Brain microvascular endothelial cell (primary cell): ENCODE measurements around the gene DUSP22.

Experiments used
- DNase-seq: peaks from one replicate; pipeline ENCODE4 v3.0.0-alpha.2; 2020
- H3K27ac ChIP-seq: fragments of 250-450 bp; sonication (Bioruptor Pico); 2 replicates; pipeline ENCODE4 v1.5.1; 2020; ENCODE audit warnings: mild to moderate bottlenecking, moderate library complexity
- H3K27me3 ChIP-seq: fragments of 250-450 bp; sonication (Bioruptor Pico); replicated peaks from 2 replicates; pipeline ENCODE4 v1.5.1; 2020; ENCODE audit warnings: mild to moderate bottlenecking
- H3K36me3 ChIP-seq: fragments of 250-450 bp; sonication (Bioruptor Pico); replicated peaks from 2 replicates; pipeline ENCODE4 v1.5.1; 2020; ENCODE audit warnings: mild to moderate bottlenecking
- H3K4me3 ChIP-seq: 2 replicates; pipeline ENCODE4 v1.5.1; 2011; ENCODE audit warnings: low read depth, mild to moderate bottlenecking, control low read depth, low read length, moderate library complexity
- in situ Hi-C: cut with HindIII; loops from 2 replicates; pipeline ENCODE4 v1.10.0; 2017; ENCODE audit warnings: low sequenced_read_pairs, low pct_ligation_motif_present
- TF ChIP-seq, protein P1 (sequence below): IDR thresholded peaks from 2 replicates; pipeline ENCODE4 v1.5.1; 2011; ENCODE audit warnings: low read depth, mild to moderate bottlenecking, moderate library complexity, low read length, control low read depth, inconsistent platforms; ENCODE audit errors: missing control alignments

The DUSP22 gene

DNA sequence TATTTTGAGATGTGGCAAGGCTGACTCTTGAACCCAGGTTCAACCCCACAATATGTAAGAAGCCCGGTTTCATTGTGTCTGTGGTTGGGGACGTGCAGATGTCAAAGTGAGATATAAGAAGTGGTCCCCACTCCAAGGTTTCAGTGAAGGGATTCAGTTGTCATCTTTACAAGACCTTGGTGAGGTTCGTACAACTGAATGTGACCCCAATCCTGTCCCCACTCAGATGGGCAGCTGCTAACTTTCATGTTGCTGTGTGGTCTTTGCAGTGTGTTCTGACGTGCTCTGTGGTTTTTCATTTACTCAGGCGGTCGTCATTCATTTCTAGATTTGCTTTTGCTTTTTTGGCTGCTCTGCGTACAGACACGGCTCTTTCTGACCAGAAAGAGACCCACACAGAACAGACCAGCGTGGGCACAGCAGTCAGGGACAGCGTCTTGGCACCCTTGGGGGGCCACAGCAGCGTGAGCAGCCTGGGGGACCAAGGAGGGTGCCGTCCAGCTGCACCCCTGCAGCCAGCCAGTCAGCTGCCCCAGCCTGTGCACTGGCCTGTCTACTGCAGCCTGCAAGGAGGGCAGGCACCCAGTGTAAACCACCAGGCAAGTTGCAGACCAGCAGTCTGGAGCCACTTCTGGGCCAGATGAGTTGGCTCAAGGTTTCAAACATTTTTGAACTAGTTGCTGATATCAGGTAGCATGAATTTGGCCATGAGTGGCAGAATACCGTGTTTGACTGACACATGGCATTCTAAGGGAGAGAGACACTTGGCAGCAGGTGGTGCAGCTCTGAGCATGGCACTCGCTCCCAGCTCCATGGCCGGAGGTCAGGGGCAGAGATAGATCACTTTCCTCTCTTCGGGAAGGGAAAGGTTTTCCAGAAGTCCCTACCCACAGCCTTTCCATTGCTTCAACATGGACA, 49.9 kb downstream of the DUSP22 start:
- in situ Hi-C loops = no loop called here
- TF ChIP-seq, protein P1, sequence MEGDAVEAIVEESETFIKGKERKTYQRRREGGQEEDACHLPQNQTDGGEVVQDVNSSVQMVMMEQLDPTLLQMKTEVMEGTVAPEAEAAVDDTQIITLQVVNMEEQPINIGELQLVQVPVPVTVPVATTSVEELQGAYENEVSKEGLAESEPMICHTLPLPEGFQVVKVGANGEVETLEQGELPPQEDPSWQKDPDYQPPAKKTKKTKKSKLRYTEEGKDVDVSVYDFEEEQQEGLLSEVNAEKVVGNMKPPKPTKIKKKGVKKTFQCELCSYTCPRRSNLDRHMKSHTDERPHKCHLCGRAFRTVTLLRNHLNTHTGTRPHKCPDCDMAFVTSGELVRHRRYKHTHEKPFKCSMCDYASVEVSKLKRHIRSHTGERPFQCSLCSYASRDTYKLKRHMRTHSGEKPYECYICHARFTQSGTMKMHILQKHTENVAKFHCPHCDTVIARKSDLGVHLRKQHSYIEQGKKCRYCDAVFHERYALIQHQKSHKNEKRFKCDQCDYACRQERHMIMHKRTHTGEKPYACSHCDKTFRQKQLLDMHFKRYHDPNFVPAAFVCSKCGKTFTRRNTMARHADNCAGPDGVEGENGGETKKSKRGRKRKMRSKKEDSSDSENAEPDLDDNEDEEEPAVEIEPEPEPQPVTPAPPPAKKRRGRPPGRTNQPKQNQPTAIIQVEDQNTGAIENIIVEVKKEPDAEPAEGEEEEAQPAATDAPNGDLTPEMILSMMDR = no peak
- Histone ChIP-seq H3K27me3 (no peaks in the 10 kb centered on the region), H3K27ac (no peak overlapping the region), H3K4me3 (no peak overlapping the region), H3K36me3 (no peaks in the 10 kb centered on the region)
- no peak for DNase-seq

DNA sequence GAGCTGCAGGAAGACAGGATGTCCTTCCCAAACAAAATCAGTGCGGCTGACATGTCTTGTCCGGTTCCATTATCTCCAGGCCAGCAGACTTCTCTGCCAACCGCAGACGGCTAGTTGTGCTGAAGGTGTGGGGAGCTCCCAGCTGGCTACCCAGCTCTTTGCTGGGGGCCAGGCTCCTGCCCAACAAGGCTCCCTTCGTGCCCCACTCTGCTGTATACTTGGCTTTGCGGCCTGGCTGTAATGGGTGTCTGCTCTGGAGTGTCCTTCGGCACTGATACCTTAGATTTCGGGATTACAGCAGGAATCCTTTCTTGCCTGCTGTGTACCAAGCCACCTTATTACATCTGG, 50.5 kb downstream of the DUSP22 start:
- TF ChIP-seq, protein P1 = no peak
- Histone ChIP-seq H3K36me3 (no peaks in the 10 kb centered on the region), H3K27me3 (no peaks in the 10 kb centered on the region), H3K27ac (no peak overlapping the region), H3K4me3 (no peak overlapping the region)
- DNase-seq = no peak
- in situ Hi-C loops = no loop called here

DNA sequence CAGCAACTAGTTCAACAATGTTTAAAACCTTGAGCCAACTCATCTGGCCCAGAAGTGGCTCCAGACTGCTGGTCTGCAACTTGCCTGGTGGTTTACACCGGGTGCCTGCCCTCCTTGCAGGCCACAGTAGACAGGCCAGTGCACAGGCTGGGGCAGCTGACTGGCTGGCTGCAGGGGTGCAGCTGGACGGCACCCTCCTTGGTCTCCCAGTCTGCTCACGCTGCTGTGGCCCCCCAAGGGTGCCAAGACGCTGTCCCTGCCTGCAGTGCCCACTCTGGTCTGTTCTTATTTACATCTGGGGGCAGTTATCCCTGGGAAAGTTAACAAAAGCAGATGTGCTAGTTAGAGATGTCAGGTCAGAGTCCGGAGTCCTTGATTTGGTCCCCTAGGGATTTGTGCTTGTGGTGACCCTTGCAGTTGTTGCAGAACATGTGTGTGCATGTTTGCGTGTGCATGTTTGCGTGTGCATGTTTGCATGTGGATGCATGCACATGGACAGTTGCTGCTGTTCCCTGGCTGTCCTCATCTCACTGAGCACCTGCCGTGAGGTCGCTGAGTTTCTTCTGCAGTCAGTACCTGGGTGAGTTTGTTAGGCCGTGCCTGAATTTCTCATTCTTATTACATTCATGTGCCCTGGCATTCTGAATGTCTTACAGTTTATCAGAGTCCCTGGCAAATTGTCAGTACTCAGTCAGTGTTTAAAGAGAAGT, 51.1 kb downstream of the DUSP22 start:
- no peaks in the 10 kb centered on the region for H3K36me3 ChIP-seq
- no peak overlapping the region for H3K27ac ChIP-seq
- in situ Hi-C loops = no loop called here
- TF ChIP-seq, protein P1 = no peak
- H3K27me3 ChIP-seq = no peaks in the 10 kb centered on the region
- no peak overlapping the region for H3K4me3 ChIP-seq
- no peak for DNase-seq

DNA sequence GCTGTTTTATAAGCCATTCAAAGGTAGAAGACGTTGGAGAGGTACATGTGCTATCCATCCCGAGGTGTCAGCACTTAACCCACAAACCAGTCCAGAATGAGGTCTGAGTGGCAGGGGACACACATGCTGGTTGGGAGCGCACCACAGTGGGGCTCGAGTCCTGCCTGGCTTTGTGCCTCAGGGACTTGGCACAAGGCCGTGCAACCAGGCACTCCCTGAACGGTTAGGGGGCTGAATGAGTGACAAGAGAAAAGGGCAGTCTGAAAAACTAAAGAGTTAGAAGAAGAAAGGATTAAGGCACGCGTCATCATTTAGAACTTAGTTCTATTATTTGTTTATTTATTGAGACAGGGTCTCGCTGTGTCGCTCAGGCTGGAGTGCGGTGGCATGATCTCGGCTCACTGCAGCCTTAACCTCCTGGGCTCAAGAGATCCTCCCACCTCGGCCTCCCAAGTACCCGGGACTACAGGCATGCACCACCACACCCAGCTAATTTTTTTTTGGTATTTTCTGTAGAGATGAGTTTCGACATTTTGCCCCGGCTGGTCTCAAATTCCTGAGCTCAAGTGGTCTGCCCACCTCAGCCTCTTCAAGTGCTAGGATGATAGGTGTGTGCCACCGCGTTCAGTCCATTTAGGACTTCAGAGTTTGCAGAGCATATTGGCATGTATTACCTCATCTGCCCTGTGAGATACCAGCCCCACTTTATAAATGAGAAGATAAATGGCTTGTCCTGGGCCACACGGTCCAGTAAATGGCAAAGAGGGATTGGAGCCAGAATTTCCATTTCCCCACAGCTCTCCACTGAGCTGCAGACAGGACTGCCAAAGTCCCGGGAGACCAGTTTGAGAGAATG, 51.9 kb downstream of the DUSP22 start:
- no peak overlapping the region for H3K27ac ChIP-seq
- no peak overlapping the region for H3K4me3 ChIP-seq
- H3K27me3 ChIP-seq = no peaks in the 10 kb centered on the region
- TF ChIP-seq, protein P1 = no peak
- DNase-seq = no peak
- in situ Hi-C loops = no loop called here
- H3K36me3 ChIP-seq = no peaks in the 10 kb centered on the region

DNA sequence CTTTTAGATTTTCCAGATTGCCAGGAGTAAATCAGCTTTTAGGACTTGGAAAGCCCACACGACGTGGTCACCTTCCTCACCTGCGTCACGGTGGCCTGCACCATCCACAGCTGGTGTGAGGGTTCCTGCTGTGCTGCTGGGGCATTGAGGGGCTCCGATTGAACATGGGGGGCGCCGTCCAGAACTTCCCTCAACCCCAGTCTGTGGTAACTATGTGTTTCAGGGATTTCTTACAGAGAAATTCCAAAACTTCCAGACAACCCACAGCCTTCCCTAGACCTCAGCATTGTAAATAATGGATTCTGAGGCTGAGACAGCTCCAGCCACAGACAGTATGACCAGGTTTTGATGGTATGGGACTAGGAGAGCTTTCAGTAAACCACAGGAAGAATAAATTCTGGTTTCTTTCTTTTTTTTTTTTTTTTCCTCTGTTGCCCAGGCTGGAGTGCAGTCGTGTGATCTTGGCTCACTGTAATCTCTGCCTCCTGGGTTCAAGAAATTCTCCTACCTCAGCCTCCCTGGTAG, 52.6 kb downstream of the DUSP22 start:
- TF ChIP-seq, protein P1 = no peak
- no peak overlapping the region for H3K27ac ChIP-seq
- no peak overlapping the region for H3K4me3 ChIP-seq
- no peaks in the 10 kb centered on the region for H3K27me3 ChIP-seq
- no peaks in the 10 kb centered on the region for H3K36me3 ChIP-seq
- in situ Hi-C loops = no loop called here
- DNase-seq = no peak
